H9 (cell line): ENCODE results near the gene SPTSSB. TPM values are rescaled to one million over a fixed set of nuclear protein-coding genes. Genes with fewer than 3 reads are reported as not detected.

Source experiments
- DNase-seq: peaks from one replicate; pipeline ENCODE4 v3.0.0-alpha.2; 2017
- H2AFZ ChIP-seq: one replicate; pipeline ENCODE4 v1.6.1; 2013; ENCODE audit warnings: mild to moderate bottlenecking, low read length, control low read depth, moderate library complexity
- H2AK5ac ChIP-seq: 2 replicates; pipeline ENCODE4 v1.6.1; 2013; ENCODE audit warnings: low read length, control low read depth, mixed read lengths; ENCODE audit not compliant: insufficient read length
- H2BK120ac ChIP-seq: one replicate; pipeline ENCODE4 v1.6.1; 2013; ENCODE audit warnings: low read depth, mild to moderate bottlenecking, low read length, control low read depth, inconsistent platforms; ENCODE audit not compliant: poor library complexity, severe bottlenecking
- H2BK12ac ChIP-seq: 2 replicates; pipeline ENCODE4 v1.6.1; 2013; ENCODE audit warnings: low read length, control low read depth, mixed read lengths, low read depth; ENCODE audit not compliant: insufficient read length
- H2BK15ac ChIP-seq: 2 replicates; pipeline ENCODE4 v1.6.1; 2013; ENCODE audit warnings: low read depth, low read length, control low read depth
- H2BK20ac ChIP-seq: one replicate; pipeline ENCODE4 v1.6.1; 2013; ENCODE audit warnings: low read depth, mild to moderate bottlenecking, low read length, control low read depth, inconsistent platforms; ENCODE audit not compliant: poor library complexity, severe bottlenecking
- H2BK5ac ChIP-seq: 2 replicates; pipeline ENCODE4 v1.6.1; 2013; ENCODE audit warnings: low read length, control low read depth, mixed read lengths; ENCODE audit not compliant: insufficient read length
- H3K14ac ChIP-seq: 2 replicates; pipeline ENCODE4 v1.6.1; 2013; ENCODE audit warnings: low read length, control low read depth; ENCODE audit not compliant: insufficient read depth
- H3K18ac ChIP-seq: 2 replicates; pipeline ENCODE4 v1.6.1; 2013; ENCODE audit warnings: low read depth, mild to moderate bottlenecking, mixed read lengths, low read length, control low read depth; ENCODE audit not compliant: insufficient read length
- H3K23ac ChIP-seq: 2 replicates; pipeline ENCODE4 v1.6.1; 2013; ENCODE audit warnings: low read length, control low read depth, mixed read lengths, low read depth; ENCODE audit not compliant: insufficient read length
- H3K23me2 ChIP-seq: 2 replicates; pipeline ENCODE4 v1.6.1; 2013; ENCODE audit warnings: low read depth, mild to moderate bottlenecking, mixed read lengths, low read length, control low read depth; ENCODE audit not compliant: insufficient read length, poor library complexity, severe bottlenecking
- H3K27ac ChIP-seq: 2 replicates; pipeline ENCODE4 v1.5.1; 2013; ENCODE audit warnings: low read length, control low read depth, mixed read lengths, low read depth; ENCODE audit not compliant: insufficient read length
- H3K27me3 ChIP-seq: 2 replicates; pipeline ENCODE4 v1.6.1; 2013; ENCODE audit warnings: low read length, control low read depth, inconsistent platforms; ENCODE audit not compliant: insufficient read depth
- H3K4ac ChIP-seq: 2 replicates; pipeline ENCODE4 v1.6.1; 2013; ENCODE audit warnings: low read depth, mild to moderate bottlenecking, control low read depth, inconsistent platforms, low read length, moderate library complexity
- H3K4me1 ChIP-seq: 2 replicates; pipeline ENCODE4 v1.6.1; 2013; ENCODE audit warnings: low read length, control low read depth, inconsistent platforms; ENCODE audit not compliant: insufficient read depth
- H3K4me2 ChIP-seq: 2 replicates; pipeline ENCODE4 v1.6.1; 2013; ENCODE audit warnings: low read length, control low read depth, mixed read lengths; ENCODE audit not compliant: insufficient read length, insufficient read depth
- H3K56ac ChIP-seq: 2 replicates; pipeline ENCODE4 v1.6.1; 2013; ENCODE audit warnings: low read depth, mild to moderate bottlenecking, mixed read lengths, low read length, control low read depth; ENCODE audit not compliant: insufficient read length
- H3K79me1 ChIP-seq: 2 replicates; pipeline ENCODE4 v1.6.1; 2013; ENCODE audit warnings: low read depth, mild to moderate bottlenecking, moderate library complexity, low read length, control low read depth, inconsistent platforms; ENCODE audit not compliant: insufficient read depth, poor library complexity, severe bottlenecking
- H3K79me2 ChIP-seq: 2 replicates; pipeline ENCODE4 v1.6.1; 2013; ENCODE audit warnings: low read length, control low read depth, inconsistent platforms; ENCODE audit not compliant: insufficient read depth
- H3K9ac ChIP-seq: 2 replicates; pipeline ENCODE4 v1.6.1; 2013; ENCODE audit warnings: low read length, control low read depth, mixed read lengths; ENCODE audit not compliant: insufficient read length; ENCODE audit errors: extremely low read depth
- H3K9me3 ChIP-seq: one replicate; pipeline ENCODE4 v1.6.1; 2013; ENCODE audit warnings: low read depth, low read length, inconsistent platforms; ENCODE audit not compliant: control insufficient read depth
- H3T11ph ChIP-seq: one replicate; pipeline ENCODE4 v1.6.1; 2013; ENCODE audit warnings: mild to moderate bottlenecking, low read length, control low read depth, inconsistent platforms
- H4K20me1 ChIP-seq: one replicate; pipeline ENCODE4 v1.6.1; 2013; ENCODE audit not compliant: control insufficient read depth, insufficient read length, insufficient read depth
- H4K5ac ChIP-seq: 2 replicates; pipeline ENCODE4 v1.6.1; 2013; ENCODE audit warnings: low read depth, mild to moderate bottlenecking, mixed read lengths, low read length, control low read depth; ENCODE audit not compliant: insufficient read length
- H4K8ac ChIP-seq: replicated peaks from 2 replicates; pipeline ENCODE4 v1.6.1; 2013; ENCODE audit warnings: low read length, control low read depth, mixed read lengths, low read depth; ENCODE audit not compliant: insufficient read length
- H4K91ac ChIP-seq: 2 replicates; pipeline ENCODE4 v1.6.1; 2013; ENCODE audit warnings: low read depth, mild to moderate bottlenecking, moderate library complexity, mixed read lengths, low read length, control low read depth; ENCODE audit not compliant: insufficient read length
- H3K27ac Mint-ChIP-seq, 3 experiments: 2 replicates in 2 of 3; 3 replicates in 1 of 3; pipeline ENCODE4 v1.8.0; 2020 to 2021; ENCODE audit warnings: mixed read lengths in 3 of 3, mild to moderate bottlenecking in 1 of 3, moderate library complexity in 1 of 3
- H3K27me3 Mint-ChIP-seq: 2 replicates; pipeline ENCODE4 v1.8.0; 2021; ENCODE audit warnings: low read depth, mild to moderate bottlenecking, moderate library complexity, mixed read lengths
- H3K36me3 Mint-ChIP-seq, 3 experiments: 2 replicates in 2 of 3; 3 replicates in 1 of 3; pipeline ENCODE4 v1.8.0; 2020 to 2021; ENCODE audit warnings: low read depth in 3 of 3, mixed read lengths in 3 of 3; ENCODE audit not compliant: insufficient read depth in 1 of 3
- H3K4me1 Mint-ChIP-seq, 2 experiments: 2 replicates each; pipeline ENCODE4 v1.8.0; 2020; ENCODE audit warnings: mixed read lengths in 2 of 2
- H3K4me3 Mint-ChIP-seq, 2 experiments: 2 replicates in 1 of 2; 3 replicates in 1 of 2; pipeline ENCODE4 v1.8.0; 2020 to 2021; ENCODE audit warnings: mild to moderate bottlenecking in 2 of 2, mixed read lengths in 2 of 2, moderate library complexity in 1 of 2
- H3K9me3 Mint-ChIP-seq, 2 experiments: 2 replicates in 1 of 2; 3 replicates in 1 of 2; pipeline ENCODE4 v1.8.0; 2020; ENCODE audit warnings: mild to moderate bottlenecking in 2 of 2, mixed read lengths in 2 of 2, moderate library complexity in 1 of 2
- CTCF ChIP-seq: fragments of 200-600 bp; sonication (generic); conservative IDR thresholded peaks from 3 replicates; pipeline ENCODE4 v1.8.0; 2021; ENCODE audit warnings: antibody characterized with exemption, mild to moderate bottlenecking
- WGBS: extraction: QIAGEN DNeasy Blood & Tissue Kit; methylation state at CpG from one replicate; pipeline ENCODE4 v1.1.7; 2013; ENCODE audit warnings: missing lambda C conversion rate, low lambda C conversion rate, mixed read lengths; ENCODE audit not compliant: insufficient read length; ENCODE audit errors: extremely low coverage; 5-methylcytosine and 5-hydroxymethylcytosine counted together
- total RNA-seq: library from RNA; stranded (reverse); gene quantifications from 2 replicates; pipeline ENCODE4 v1.2.1, GENCODE V29; 2021

The SPTSSB gene
- total RNA-seq, 1 experiment from 2014 or later: 3.5 TPM

- no CpG with 5 or more reads among the region's 4 CpGs for WGBS
- no peak overlapping the region for H3K27ac ChIP-seq
- no peak overlapping the region for H2BK20ac ChIP-seq
- Mint-ChIP-seq H3K27ac (peak overlapping the region in 1 of 3 experiments; percentile 8; a peak in 1 of 7 replicates), H3K4me3 (no peak overlapping the region), H3K27me3 (no peaks in the 10 kb centered on the region), H3K36me3 (peaks cover 0 to 2% (median 0%) of the 10 kb centered on the region in 3 experiments; a peak in 2 of 7 replicates), H3K9me3 (peaks cover 0 to 3% of the 10 kb centered on the region in 2 experiments; a peak in 2 of 5 replicates), H3K4me1 (peaks cover 6 to 15% of the 10 kb centered on the region in 2 experiments; a peak in 3 of 4 replicates)
- H3K79me2 ChIP-seq: no peaks in the 10 kb centered on the region
- H2BK12ac ChIP-seq: no peak overlapping the region
- no peak overlapping the region for H4K8ac ChIP-seq
- H4K91ac ChIP-seq: no peak overlapping the region
- no peaks in the 10 kb centered on the region for H3K23me2 ChIP-seq
- H3K14ac ChIP-seq: no peak overlapping the region
- no peak overlapping the region for H2AFZ ChIP-seq
- H3K4ac ChIP-seq: no peak overlapping the region
- H3K56ac ChIP-seq: no peak overlapping the region
- no peaks in the 10 kb centered on the region for H3K79me1 ChIP-seq
- no peak overlapping the region for H3K9ac ChIP-seq
- no peak for DNase-seq
- no peak overlapping the region for H3K4me2 ChIP-seq
- H2BK120ac ChIP-seq: no peak overlapping the region
- no peak overlapping the region for H2BK5ac ChIP-seq
- no peak overlapping the region for H2BK15ac ChIP-seq
- H3K4me1 ChIP-seq: no peaks in the 10 kb centered on the region; the same call in 1 of the 2 replicates
- H2AK5ac ChIP-seq: no peak overlapping the region
- H3K18ac ChIP-seq: no peak overlapping the region
- TF ChIP-seq CTCF: no peak
- H3T11ph ChIP-seq: no peak overlapping the region
- no peaks in the 10 kb centered on the region for H3K9me3 ChIP-seq
- H4K5ac ChIP-seq: no peak overlapping the region
- H3K27me3 ChIP-seq: no peaks in the 10 kb centered on the region
- H4K20me1 ChIP-seq: no peaks in the 10 kb centered on the region
- no peak overlapping the region for H3K23ac ChIP-seq
Observed at GRCh38 chr3:161405836-161406235, 34.5 kb upstream of the SPTSSB start.
